HG02623 (cell line): Measurements from ENCODE around the gene ZNF208.
"Not testable (repeated sequence)": the region's sequence is repeated elsewhere in the genome, so short reads cannot be mapped to it uniquely, and the experiment has no call there.

Experiments used
- ATAC-seq: cut with Tn5 transposase; IDR thresholded peaks from one replicate; pipeline ENCODE4 v1.9.1; 2021; ENCODE audit warnings: moderate library complexity; ENCODE audit not compliant: unreplicated experiment

Gene ZNF208

DNA sequence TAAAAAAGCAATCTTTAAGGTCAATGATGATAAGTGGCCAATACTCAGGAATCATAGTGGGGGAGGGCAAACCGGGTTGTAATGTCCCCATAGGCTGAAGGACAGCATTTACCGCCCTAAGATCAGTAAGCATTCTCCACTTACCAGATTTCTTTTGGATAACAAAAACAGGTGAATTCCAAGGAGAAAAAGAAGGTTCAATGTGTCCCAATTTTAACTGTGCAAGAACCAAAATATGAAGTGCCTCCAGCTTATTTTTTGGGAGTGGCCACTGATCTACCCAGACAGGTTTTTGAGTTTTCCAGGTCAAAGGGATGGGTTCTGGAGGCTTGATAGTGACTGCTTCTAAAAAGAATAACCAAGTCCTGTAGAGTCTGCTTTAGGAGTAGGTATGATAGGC is 125.2 kb downstream of the ZNF208 start:
- ATAC-seq = not testable (repeated sequence)

GRCh38 chr19:21884786-21885185 is 126.0 kb downstream of the ZNF208 start:
- not testable (repeated sequence) for ATAC-seq

DNA sequence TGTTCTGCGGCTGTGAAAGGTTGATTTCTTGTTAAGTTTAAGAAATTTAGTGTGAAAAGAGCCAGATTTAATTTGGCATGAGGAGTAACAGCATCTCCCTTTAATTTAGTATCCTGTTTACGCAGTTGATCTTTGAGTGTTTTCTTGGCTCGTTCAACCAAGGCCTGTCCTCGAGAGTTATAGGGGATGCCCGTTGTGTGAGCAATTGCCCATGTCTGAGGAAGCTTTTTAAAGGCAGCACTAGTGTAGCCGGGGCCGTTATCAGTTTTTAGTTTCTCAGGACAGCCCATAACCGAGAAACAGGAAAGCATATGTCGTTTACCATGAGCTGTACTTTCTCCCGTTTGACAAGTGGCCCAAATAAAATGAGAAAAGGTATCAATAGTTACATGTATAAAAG is 127.2 kb downstream of the ZNF208 start:
- no peak for ATAC-seq
